Motor neuron (in vitro differentiated cells): ENCODE data around the gene HOXA5. TPM values are rescaled to one million over a fixed set of nuclear protein-coding genes. Genes with fewer than 3 reads are reported as not detected.
A peak's percentile ranks its signal among the peaks of the same experiment; 100 is the strongest.

Experiments used
- ATAC-seq, 8 experiments: fragments of 200-7000 bp; cut with Tn5 transposase; replicated peaks in 6 of 8; 2 replicates each; pipeline ENCODE4 v1.8.0; 2021; ENCODE audit warnings: mild to moderate bottlenecking in 8 of 8, moderate library complexity in 8 of 8
- H3K27ac ChIP-seq, 2 donors: fragments of 250-450 bp; sonication (Bioruptor Pico); 2 replicates each; pipeline ENCODE4 v1.9.0; 2021; ENCODE audit warnings: antibody characterized with exemption in 2 of 2, mild to moderate bottlenecking in 2 of 2, moderate library complexity in 1 of 2
- H3K4me1 ChIP-seq, 2 donors: fragments of 250-450 bp; sonication (Bioruptor Pico); replicated peaks in 1 of 2; 2 replicates each; pipeline ENCODE4 v1.6.1; 2021; ENCODE audit warnings: antibody characterized with exemption in 2 of 2, mild to moderate bottlenecking in 2 of 2, moderate library complexity in 1 of 2
- H3K4me3 ChIP-seq, 5 donors: fragments of 250-450 bp; sonication (Bioruptor Pico); 2 replicates each; pipeline ENCODE4 v1.9.0; 2021; ENCODE audit warnings: antibody characterized with exemption in 5 of 5, mild to moderate bottlenecking in 5 of 5, moderate library complexity in 4 of 5
- WGBS, 10 experiments: fragments of 450-650 bp; shearing (Covaris generic); methylation state at CpG; one replicate each; pipeline ENCODE4 v1.0.0; 2022; 5-methylcytosine and 5-hydroxymethylcytosine counted together
- in situ Hi-C, 9 experiments: fragments of 400-800 bp; cut with MboI; loops; one replicate each; pipeline ENCODE4 v1.15.0; 2021; ENCODE audit warnings: low sequenced_read_pairs in 9 of 9, low pct_unique_long_range_greater_than_20kb in 2 of 9; ENCODE audit not compliant: unreplicated experiment in 9 of 9
- total RNA-seq, 8 experiments: library from RNA; unstranded; fragments of 300-600 nt; gene quantifications; 2 replicates each; pipeline versions ENCODE4 v1.2.3 to v1.2.4, GENCODE V29; 2022

Gene HOXA5
- 100 to 1,000 TPM in 2 of 8 experiments, 10 to 100 TPM in 5, 1 to 10 TPM in 1; 10.0 to 121 (median 73.0) TPM for total RNA-seq

DNA sequence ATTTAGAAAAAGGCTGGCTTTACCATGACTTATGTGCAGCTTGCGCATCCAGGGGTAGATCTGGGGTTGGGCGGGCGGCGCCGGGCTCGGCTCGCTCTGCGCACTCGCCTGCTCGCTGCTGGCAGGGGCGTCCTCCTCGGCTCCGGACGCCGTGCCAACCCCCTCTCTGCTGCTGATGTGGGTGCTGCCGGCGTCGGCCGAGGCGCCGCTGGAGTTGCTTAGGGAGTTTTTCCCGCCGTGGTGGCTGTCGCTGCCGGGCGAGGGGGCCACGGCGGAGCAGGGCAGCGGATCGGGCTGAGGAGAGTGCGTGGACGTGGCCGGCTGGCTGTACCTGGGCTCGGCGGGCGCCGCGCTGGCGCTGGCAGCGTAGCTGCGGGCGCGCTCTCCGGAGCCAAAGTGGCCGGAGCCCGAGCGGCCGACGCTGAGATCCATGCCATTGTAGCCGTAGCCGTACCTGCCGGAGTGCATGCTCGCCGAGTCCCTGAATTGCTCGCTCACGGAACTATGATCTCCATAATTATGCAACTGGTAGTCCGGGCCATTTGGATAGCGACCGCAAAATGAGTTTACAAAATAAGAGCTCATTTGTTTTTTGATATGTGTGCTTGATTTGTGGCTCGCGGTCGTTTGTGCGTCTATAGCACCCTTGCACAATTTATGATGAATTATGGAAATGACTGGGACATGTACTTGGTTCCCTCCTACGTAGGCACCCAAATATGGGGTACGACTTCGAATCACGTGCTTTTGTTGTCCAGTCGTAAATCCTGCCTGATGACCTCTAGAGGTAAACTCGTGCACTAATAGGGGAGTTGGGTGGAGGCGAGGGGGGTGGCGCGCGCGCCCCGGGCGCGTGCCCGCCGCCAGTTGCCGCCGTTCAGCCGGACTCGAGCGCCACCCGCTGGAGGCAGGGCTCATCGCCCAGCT lies at the start of gene HOXA5:
TSS of gene HOXA5 (minus strand) at position 659 of the 927 bp plus-strand sequence. CDS start at position 585, 74 bp downstream.
- Histone ChIP-seq H3K4me1 (peaks cover 5 to 15% of the 10 kb centered on the region in 2 donors), H3K4me3 (peak within 1 kb of the TSS; percentile 46 to 81 (median 63)), H3K27ac (peak within 1 kb of the TSS; percentile 92 to 93)
- in situ Hi-C loops, result loop anchor here in 2 of 9 experiments (10.0 kb wide), 1 partner anchor 288 kb away; no protein-coding TSS in a partner anchor
- ATAC-seq, result peak in 7 of 8 experiments; percentile 36 to 89 (median 81)
- WGBS, 10 experiments, result 0 to 89% (median 1%) methylated on average over 8 to 32 of the region's 86 CpGs; no CpG with 5 or more reads in 4 of the 10 experiments

DNA sequence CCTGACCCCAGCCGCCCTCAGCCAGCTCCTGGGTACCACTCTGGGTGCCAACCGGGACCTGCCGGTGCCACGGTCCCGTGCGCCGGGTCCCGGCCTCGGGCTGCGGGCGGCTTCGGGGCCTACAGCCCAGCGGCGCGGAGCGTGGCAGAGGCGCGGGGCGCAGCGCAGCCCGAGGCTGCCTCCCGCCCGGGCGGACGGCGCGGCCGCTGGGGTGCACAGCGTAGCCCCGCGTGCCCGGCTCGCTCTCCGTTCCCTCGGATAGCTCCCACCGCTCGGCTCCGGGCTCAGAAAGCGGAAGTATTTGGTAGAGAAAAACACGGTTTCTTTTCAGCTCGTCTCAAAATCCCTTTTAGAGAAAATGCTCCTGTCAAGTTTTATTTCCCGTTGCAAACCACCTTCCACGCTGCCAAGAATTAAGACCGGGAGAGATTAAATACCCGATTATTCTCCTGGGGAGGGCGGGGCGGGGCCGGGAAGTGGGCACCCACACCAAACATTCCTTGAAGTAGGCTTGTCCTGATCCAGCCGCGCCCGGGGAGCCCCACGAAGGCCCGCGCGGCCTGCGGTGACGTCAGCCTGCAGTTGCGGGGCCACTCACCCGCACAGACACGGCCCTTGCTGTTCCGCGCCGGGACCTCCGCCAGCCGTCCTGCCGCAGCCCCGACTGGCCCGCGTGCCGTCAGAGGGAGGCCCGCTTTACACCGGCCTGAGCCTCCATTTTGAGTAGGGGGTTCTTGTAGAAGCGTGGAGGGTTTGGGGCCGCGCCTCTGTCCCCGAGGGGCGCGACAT lies 49.3 kb upstream of the HOXA5 start:
- 0 to 95% (median 3%) methylated on average over 4 to 22 of the region's 78 CpGs; no CpG with 5 or more reads in 4 of the 10 experiments for WGBS, 10 experiments
- H3K4me3 ChIP-seq, result no peak overlapping the region
- peaks cover 0 to 10% of the 10 kb centered on the region in 2 donors for H3K4me1 ChIP-seq
- peak; percentile 6 to 64 (median 36) for ATAC-seq
- in situ Hi-C loops, result loop anchor here in 6 of 9 experiments (10.0 to 25.0 kb wide), 6 partner anchors 595 to 1330 kb away; no protein-coding TSS in a partner anchor
- no peak overlapping the region for H3K27ac ChIP-seq

DNA sequence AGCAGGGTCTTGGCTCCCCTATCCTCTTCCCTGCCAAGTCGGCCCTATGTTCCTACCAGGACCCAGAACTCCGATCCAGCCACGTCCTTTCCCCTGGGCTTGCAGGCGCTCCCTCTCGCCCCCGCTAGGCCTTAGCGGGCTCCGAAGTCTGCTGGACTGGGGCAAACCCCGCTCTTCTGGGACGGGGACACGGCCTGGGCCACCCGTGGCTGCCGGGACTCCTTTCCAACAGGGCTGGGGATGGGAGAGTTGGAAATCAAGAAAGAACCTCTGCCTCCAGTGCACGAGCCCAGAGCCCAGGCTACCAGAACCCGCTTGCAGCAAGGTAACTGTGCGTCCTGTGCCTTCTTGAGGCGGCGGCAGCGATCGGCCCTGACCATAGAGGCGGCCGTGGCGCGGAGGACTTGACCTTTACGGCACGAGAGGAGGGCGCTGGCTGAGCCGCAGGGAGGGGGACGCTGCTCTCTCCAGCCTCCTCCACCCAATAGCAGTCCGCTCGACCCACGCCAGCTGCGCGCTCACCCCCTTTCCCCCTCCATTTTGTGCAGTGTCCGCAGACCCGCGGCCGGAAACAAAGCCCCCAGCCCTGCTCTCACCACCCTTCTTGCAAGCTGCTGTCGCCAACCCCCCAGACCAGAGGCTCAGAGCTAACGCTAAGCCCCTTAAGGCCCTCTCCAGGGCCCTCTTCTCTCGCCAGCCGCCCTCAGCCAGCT lies 48.5 kb upstream of the HOXA5 start:
- ATAC-seq, result peak in 4 of 8 experiments; percentile 22 to 42 (median 28)
- Histone ChIP-seq H3K4me1 (peaks cover 0 to 10% of the 10 kb centered on the region in 2 donors), H3K4me3 (no peak overlapping the region), H3K27ac (no peak overlapping the region)
- in situ Hi-C loops, result loop anchor here in 6 of 9 experiments (10.0 to 25.0 kb wide), 6 partner anchors 595 to 1330 kb away; no protein-coding TSS in a partner anchor
- 0 to 100% (median 9%) methylated on average over 1 to 12 of the region's 42 CpGs; no CpG with 5 or more reads in 3 of the 10 experiments for WGBS, 10 experiments

DNA sequence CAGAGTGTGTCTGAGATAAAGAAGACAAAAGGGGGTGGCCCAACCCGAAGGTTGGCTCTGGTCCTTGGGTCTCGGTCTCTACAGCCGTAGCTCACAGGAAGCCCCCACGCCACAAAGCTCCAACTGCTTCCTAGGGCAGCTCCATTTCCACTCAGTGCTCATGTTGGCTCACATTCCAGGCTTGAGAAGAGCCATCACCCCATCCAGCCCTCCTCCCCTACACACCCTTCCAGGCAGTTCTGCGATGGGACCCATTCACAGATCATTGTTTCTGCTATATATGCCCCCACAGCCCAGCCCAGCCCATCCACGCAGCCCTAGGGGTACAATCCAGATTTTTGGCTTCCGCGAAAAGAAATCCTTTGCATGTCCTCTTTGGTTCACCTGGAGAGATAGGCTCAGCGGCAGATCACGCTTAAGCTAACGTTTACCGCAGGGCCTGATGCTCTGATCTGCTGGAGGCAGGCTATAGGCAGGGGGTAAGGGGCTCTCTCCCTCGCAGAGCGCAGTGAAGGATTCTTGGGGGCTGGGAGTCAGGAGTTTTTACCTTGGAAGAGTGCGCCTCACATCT lies 47.8 kb upstream of the HOXA5 start:
- 0 to 94% (median 15%) methylated on average over 1 to 10 of the region's 15 CpGs; no CpG with 5 or more reads in 2 of the 10 experiments for WGBS, 10 experiments
- ATAC-seq, result no peak
- Histone ChIP-seq H3K27ac (no peak overlapping the region), H3K4me3 (no peak overlapping the region), H3K4me1 (peaks cover 0 to 10% of the 10 kb centered on the region in 2 donors)
- in situ Hi-C loops, result loop anchor here in 6 of 9 experiments (10.0 to 25.0 kb wide), 6 partner anchors 596 to 1329 kb away; no protein-coding TSS in a partner anchor

DNA sequence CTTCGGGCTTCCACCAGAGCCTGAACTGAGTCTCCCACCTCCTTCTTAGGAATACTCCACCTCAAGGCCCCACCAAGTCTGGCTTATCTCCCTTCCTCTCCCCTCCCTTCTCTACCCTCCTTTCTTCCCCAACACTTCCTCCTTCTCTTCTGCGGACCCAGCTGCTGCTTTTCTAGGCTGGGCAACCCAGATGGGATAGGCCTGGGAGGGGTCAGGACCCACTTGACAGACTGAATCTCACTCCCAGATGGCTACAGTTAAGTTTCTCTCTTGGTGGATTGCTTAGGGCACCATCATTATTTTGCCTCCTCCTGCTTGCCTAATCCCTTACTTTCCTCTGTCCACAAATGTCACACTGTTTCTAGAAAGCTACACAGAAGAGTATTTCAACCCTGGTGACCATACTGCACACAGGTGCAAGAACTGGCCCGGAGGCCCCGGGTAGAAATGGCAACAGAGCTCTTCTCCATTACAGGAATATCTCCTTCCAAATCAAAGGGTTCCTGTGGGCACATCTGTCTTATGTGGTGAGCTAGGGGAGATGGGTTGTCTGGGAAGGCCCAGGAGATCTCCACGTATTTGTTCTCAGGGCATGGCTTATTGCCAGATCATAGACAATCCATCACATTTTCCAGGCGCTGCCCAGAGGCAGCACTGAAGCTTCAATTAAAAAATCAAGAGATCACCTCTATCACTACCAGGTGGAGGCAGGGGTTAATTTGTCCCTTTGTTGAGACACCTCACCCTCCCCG lies 46.7 kb upstream of the HOXA5 start:
- no peak overlapping the region for H3K27ac ChIP-seq
- 0 to 68% (median 47%) methylated on average over 1 to 6 of the region's 7 CpGs; no CpG with 5 or more reads in 1 of the 10 experiments for WGBS, 10 experiments
- ATAC-seq, result peak in 1 of 8 experiments; percentile 7
- H3K4me3 ChIP-seq, result no peak overlapping the region
- in situ Hi-C loops, result loop anchor here in 6 of 9 experiments (10.0 to 25.0 kb wide), 6 partner anchors 597 to 1328 kb away; no protein-coding TSS in a partner anchor
- H3K4me1 ChIP-seq, result peaks cover 0 to 10% of the 10 kb centered on the region in 2 donors

DNA sequence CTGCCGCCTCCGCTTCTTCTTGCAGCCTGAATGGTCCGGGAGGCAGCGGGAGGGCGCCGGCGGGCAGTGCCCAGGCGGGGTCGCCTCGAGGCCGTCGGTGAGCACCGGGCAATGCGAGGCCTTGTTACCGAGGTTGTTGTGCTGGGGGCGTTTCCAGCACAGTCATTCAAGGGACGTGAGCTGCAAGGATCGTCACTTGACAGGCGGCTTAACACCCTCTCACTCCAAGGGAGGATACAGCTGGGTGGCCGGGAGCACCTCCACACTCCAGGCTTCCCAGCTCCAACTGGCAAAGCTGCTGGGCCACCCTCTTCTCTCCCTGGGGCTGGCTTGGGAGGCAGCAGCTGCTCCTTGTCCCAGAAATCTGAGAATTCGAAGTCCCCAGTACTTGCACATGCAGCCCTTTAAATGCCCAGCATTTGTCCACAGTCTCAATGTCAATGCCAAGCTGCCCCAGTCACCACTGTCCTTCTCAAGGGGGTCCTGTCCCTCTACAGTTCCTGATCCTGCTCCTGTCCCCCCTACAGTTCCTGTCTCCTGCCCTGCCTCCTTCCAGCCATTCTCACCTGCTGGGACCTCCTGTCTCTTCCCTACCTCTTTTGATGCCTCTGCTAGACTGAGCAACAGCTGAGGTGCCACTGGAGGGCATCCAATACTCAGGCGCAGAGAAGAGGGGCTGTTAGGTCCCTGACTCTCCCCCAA lies 46.0 kb upstream of the HOXA5 start:
- in situ Hi-C loops, result loop anchor here in 6 of 9 experiments (25.0 kb wide), 5 partner anchors 598 to 1327 kb away; no protein-coding TSS in a partner anchor
- Histone ChIP-seq H3K27ac (no peak overlapping the region), H3K4me1 (peaks cover 0 to 10% of the 10 kb centered on the region in 2 donors), H3K4me3 (no peak overlapping the region)
- peak in 4 of 8 experiments; percentile 6 to 25 (median 16) for ATAC-seq
- 0 to 100% (median 87%) methylated on average over 1 to 8 of the region's 22 CpGs; no CpG with 5 or more reads in 5 of the 10 experiments for WGBS, 10 experiments

DNA sequence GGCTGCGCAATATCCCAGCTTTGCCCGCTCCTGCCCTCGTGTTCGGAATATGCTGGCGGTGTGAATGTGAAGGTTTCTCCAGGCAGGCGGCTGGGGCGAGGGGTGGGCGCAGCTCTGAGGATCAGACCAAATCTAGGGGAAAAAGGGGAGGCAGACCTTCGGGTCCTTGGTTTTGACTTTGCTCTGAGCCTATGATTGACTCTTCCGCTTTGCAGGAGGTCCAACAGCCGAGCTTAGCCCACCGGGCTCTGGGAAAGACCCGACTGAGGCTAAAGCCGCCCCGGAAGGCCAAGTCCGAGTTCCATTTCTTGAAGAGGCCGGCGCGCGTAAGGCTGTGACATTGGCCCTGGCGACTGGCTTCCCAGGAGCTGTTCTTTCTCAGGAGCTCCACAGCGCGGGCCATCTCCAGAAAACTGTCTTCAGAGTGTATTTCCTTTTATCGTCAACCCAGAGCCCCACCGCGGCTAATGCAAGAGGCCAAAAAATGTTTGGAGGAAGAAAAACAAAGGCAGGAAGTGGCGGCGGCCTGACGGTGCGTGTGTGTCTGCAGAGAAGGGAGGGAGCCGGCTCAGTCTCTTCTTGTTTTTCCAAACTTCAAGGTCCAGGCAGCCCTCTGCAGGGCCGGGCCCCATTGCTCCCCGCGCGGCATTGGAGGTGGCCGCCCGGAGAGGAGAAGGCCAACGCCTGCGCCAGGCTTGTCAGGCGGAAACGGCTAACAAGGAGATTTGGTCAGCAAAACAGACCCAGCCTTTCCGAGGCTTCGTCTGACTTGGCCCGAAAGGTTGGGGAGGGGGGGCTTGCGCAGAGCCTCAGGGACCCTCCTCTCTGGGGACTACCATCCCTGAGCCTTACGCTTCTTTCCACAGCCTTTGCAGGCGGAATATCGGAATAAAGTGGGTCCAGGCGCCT lies 45.2 kb upstream of the HOXA5 start:
- ATAC-seq, result peak in 1 of 8 experiments; percentile 10
- WGBS, 10 experiments, result 0 to 100% (median 10%) methylated on average over 2 to 19 of the region's 49 CpGs; no CpG with 5 or more reads in 1 of the 10 experiments
- Histone ChIP-seq H3K4me3 (no peak overlapping the region), H3K27ac (no peak overlapping the region), H3K4me1 (peaks cover 0 to 14% of the 10 kb centered on the region in 2 donors)
- in situ Hi-C loops, result loop anchor here in 6 of 9 experiments (25.0 kb wide), 5 partner anchors 599 to 1326 kb away; no protein-coding TSS in a partner anchor

DNA sequence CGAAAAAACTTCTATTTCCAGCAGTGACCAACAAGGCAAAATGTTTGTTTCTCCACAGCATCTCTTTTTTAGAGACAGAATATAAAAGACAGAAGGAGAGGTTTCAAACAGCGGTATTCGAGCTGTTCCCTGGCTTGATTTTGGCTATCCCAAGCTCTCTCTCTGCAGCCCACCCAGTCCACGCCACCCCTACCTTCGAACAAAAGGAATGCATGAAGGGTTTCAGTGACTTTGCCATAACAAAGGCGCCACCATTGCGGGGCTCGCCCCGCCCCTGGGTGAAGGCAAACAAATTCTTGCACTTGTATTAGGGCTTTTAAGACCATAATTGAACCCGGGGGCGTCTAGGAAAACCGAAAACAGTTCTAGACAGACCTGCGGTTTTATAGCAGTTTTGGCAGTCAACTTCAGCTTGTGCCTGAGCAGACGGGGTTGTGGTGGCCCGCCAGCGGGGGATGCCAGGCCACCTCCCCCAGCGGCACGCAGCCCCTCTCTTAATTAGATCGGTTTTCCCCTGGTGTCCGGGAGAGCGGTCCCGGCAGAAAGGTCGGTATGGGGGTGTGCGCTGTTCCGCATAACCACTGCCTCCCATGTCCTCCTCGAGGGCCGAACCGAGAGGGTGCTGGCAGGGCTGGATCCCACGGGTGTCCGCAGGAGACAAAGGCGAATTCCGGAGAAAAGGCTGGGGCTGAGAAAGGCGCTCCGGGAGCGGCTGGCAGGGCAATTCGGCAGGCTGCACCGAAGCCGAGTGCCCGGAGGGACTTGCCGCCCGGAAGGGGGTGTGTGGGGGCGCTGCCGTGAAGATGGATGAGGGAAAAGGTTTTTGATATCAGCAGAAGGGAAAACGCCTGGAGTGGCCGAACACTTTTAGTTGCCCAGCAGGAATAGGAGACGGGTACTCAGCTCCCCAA lies 44.2 kb upstream of the HOXA5 start:
- WGBS, 10 experiments, result 0 to 86% (median 3%) methylated on average over 2 to 23 of the region's 46 CpGs; no CpG with 5 or more reads in 3 of the 10 experiments
- no peak overlapping the region for H3K27ac ChIP-seq
- ATAC-seq, result no peak
- peaks cover 0 to 17% of the 10 kb centered on the region in 2 donors for H3K4me1 ChIP-seq
- in situ Hi-C loops, result loop anchor here in 6 of 9 experiments (25.0 kb wide), 5 partner anchors 600 to 1325 kb away; no protein-coding TSS in a partner anchor
- H3K4me3 ChIP-seq, result no peak overlapping the region
